HCT116 (cell line): ENCODE data around the gene RHNO1.

Experiments used
- CEBPB ChIP-seq: IDR thresholded peaks from 2 replicates; pipeline ENCODE4 v1.6.1; 2012; ENCODE audit warnings: low read depth
- ELF1 ChIP-seq: IDR thresholded peaks from 2 replicates; pipeline ENCODE4 v1.6.1; 2012; ENCODE audit warnings: low read depth, borderline replicate concordance
- EZH2 ChIP-seq: fragments of 200-600 bp; sonication (generic); IDR thresholded peaks from 2 replicates; pipeline ENCODE4 v1.6.1; 2017; ENCODE audit warnings: antibody characterized with exemption, mixed run types
- JUND ChIP-seq: IDR thresholded peaks from 2 replicates; pipeline ENCODE4 v1.6.1; 2012
- RAD21 ChIP-seq: IDR thresholded peaks from 2 replicates; pipeline ENCODE4 v1.6.1; 2012; ENCODE audit warnings: low read depth, mild to moderate bottlenecking
- SRF ChIP-seq: IDR thresholded peaks from 2 replicates; pipeline ENCODE4 v1.6.1; 2012; ENCODE audit warnings: low read depth
- YY1 ChIP-seq: IDR thresholded peaks from 2 replicates; pipeline ENCODE4 v1.6.1; 2011; ENCODE audit warnings: low read length, low read depth, moderate library complexity, mild to moderate bottlenecking; ENCODE audit not compliant: insufficient replicate concordance; ENCODE audit errors: extremely low read depth
- ZNF274 ChIP-seq: fragments of 200-500 bp; sonication (Bioruptor generic); IDR thresholded peaks from 2 replicates; pipeline ENCODE4 v1.6.1; 2014; ENCODE audit warnings: mild to moderate bottlenecking, low read depth, low read length, inconsistent platforms
- TF ChIP-seq, protein P1 (sequence below), 3 experiments: fragments of 200-600 bp in 1 of 3; sonication (generic) in 1 of 3; IDR thresholded peaks in 2 of 3; conservative IDR thresholded peaks in 1 of 3; 2 replicates each; pipeline ENCODE4 v1.5.1; 2012 to 2017; ENCODE audit warnings: low read depth in 2 of 3, low read length in 2 of 3, antibody characterized with exemption in 1 of 3, borderline replicate concordance in 1 of 3, control low read depth in 1 of 3, mild to moderate bottlenecking in 1 of 3, mixed read lengths in 1 of 3, mixed run types in 1 of 3, moderate library complexity in 1 of 3; ENCODE audit not compliant: insufficient read depth in 1 of 3

DNA sequence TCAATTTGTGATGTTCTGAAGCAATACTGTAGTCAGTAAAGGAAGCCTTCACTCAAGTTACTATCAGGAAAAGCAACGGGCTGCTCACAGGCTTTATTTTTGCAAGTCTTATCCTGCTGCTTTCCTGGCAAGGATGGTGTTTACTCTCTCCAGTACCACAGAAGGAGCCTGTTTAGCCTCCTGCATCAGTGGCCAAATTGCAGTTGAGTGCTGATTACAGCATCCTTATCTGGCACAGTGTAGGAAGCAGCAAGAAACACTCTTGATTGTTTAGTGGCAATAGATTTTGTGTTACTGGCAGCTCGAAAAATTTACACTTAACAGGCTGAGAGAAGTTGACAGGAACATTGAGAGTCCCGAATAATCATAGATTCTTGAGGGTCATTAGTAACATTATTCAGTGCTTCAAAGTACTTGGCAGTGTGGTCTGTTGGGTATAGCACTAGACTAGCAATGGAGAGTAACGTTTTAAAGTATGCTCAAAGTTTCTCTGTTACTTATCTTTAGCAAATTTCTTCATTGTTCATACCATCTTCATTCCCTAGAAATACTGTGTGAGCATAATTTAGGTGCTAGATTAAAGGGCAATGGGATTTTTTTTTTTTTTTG lies 25.4 kb downstream of the RHNO1 start:
- TF ChIP-seq, protein P1, sequence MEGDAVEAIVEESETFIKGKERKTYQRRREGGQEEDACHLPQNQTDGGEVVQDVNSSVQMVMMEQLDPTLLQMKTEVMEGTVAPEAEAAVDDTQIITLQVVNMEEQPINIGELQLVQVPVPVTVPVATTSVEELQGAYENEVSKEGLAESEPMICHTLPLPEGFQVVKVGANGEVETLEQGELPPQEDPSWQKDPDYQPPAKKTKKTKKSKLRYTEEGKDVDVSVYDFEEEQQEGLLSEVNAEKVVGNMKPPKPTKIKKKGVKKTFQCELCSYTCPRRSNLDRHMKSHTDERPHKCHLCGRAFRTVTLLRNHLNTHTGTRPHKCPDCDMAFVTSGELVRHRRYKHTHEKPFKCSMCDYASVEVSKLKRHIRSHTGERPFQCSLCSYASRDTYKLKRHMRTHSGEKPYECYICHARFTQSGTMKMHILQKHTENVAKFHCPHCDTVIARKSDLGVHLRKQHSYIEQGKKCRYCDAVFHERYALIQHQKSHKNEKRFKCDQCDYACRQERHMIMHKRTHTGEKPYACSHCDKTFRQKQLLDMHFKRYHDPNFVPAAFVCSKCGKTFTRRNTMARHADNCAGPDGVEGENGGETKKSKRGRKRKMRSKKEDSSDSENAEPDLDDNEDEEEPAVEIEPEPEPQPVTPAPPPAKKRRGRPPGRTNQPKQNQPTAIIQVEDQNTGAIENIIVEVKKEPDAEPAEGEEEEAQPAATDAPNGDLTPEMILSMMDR (IDR thresholded peaks at IDR 0.05 in 2 of 3, conservative IDR thresholded peaks at IDR 0.05 in 1 of 3; ENCODE audit: borderline replicate concordance in 1 of 3, insufficient read depth in 1 of 3, low read depth in 2 of 3, low read length in 2 of 3): no peak
- TF ChIP-seq ELF1: no peak
- TF ChIP-seq JUND: no peak
- TF ChIP-seq RAD21: no peak
- TF ChIP-seq SRF: no peak
- no peak for TF ChIP-seq ZNF274
- no peak for TF ChIP-seq YY1
- TF ChIP-seq EZH2: no peak
- no peak for TF ChIP-seq CEBPB
